HL-60 (cell line): ENCODE data around the gene CAMK2G.

Source experiments
- DNase-seq, 2 experiments: peaks; one replicate each; pipeline ENCODE4 v3.0.0-alpha.2; 2010 to 2020; ENCODE audit warnings: low read depth in 1 of 2, low spot score in 1 of 2
- H3K27ac ChIP-seq: fragments of 250-450 bp; sonication (Bioruptor Pico); replicated peaks from 2 replicates; pipeline ENCODE4 v1.5.1; 2020; ENCODE audit warnings: mild to moderate bottlenecking, moderate library complexity
- H3K27me3 ChIP-seq: fragments of 250-450 bp; sonication (Bioruptor Pico); 2 replicates; pipeline ENCODE4 v1.5.1; 2021; ENCODE audit warnings: mild to moderate bottlenecking, moderate library complexity; ENCODE audit not compliant: insufficient read depth, poor library complexity, severe bottlenecking
- H3K4me3 ChIP-seq: replicated peaks from 2 replicates; pipeline ENCODE4 v1.5.1; 2011; ENCODE audit warnings: mild to moderate bottlenecking, control low read depth, low read length; ENCODE audit not compliant: insufficient read depth
- GABPA ChIP-seq: IDR thresholded peaks from 2 replicates; pipeline ENCODE4 v1.6.1; 2012; ENCODE audit warnings: low read depth
- POLR2AphosphoS5 ChIP-seq: IDR thresholded peaks from 2 replicates; pipeline ENCODE4 v1.6.1; 2012; ENCODE audit warnings: low read depth
- REST ChIP-seq: IDR thresholded peaks from 2 replicates; pipeline ENCODE4 v1.6.1; 2012; ENCODE audit warnings: low read depth; ENCODE audit not compliant: insufficient replicate concordance
- SPI1 ChIP-seq: IDR thresholded peaks from 2 replicates; pipeline ENCODE4 v1.6.1; 2012; ENCODE audit warnings: low read depth, mild to moderate bottlenecking, borderline replicate concordance
- TF ChIP-seq, protein P1 (sequence below): IDR thresholded peaks from one replicate; pipeline ENCODE4 v1.5.1; 2011; ENCODE audit warnings: low read length, control low read depth, inconsistent platforms; ENCODE audit not compliant: insufficient read depth

Gene CAMK2G

GRCh38 chr10:73906524-73907447 is 32.4 kb upstream of the CAMK2G start:
- peak overlapping the region; percentile 96 for H3K27ac ChIP-seq
- TF ChIP-seq, protein P1, sequence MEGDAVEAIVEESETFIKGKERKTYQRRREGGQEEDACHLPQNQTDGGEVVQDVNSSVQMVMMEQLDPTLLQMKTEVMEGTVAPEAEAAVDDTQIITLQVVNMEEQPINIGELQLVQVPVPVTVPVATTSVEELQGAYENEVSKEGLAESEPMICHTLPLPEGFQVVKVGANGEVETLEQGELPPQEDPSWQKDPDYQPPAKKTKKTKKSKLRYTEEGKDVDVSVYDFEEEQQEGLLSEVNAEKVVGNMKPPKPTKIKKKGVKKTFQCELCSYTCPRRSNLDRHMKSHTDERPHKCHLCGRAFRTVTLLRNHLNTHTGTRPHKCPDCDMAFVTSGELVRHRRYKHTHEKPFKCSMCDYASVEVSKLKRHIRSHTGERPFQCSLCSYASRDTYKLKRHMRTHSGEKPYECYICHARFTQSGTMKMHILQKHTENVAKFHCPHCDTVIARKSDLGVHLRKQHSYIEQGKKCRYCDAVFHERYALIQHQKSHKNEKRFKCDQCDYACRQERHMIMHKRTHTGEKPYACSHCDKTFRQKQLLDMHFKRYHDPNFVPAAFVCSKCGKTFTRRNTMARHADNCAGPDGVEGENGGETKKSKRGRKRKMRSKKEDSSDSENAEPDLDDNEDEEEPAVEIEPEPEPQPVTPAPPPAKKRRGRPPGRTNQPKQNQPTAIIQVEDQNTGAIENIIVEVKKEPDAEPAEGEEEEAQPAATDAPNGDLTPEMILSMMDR = no peak
- peak; percentile 39; the same call in 1 of the 2 replicates for TF ChIP-seq SPI1
- no peak for TF ChIP-seq REST
- H3K27me3 ChIP-seq = no peaks in the 10 kb centered on the region
- DNase-seq = peak in 1 of 2 experiments; percentile 79
- no peak overlapping the region for H3K4me3 ChIP-seq

DNA sequence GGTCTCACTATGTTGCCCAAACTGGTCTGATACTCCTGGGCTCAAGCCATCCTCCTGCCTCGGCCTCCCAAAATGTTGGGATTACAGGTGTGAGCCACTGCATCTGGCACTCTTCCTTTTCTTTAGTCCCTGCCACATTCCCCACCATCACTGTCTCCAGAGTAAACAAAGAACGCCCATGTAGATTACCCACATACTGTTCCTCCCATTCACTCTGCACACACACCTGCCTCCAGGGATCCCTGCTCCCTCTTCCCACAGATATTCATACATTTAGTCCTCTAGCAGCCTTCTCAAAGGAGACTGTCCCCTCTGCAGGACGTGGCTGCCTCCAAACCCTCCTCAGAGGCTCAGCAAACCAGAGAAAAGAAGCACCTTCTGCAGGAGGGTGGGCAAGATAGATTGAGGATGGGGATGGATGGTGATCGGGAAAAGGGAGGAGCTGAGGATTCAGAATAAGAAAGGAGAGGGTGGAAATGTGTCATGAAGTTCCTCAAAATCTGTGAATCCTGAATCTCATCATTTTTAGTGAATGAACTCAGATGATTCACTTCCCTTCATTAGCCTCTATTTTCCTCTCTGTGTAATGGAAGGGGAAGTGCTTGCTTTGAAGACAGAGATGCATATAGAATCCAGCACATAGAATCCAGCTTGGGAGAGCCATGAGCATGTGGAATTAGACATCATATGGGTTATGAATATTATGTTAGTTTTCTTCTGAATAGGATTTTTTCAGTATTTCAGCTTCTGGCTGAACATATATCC is 31.1 kb upstream of the CAMK2G start:
- no peak for DNase-seq

GRCh38 chr10:73902351-73902750 is 28.0 kb upstream of the CAMK2G start:
- TF ChIP-seq REST (no peak), SPI1 (peak; percentile 69; the same call in 1 of the 2 replicates)
- peak in 1 of 2 experiments; percentile 76 for DNase-seq

More for the DNA sequence above, 31.1 kb upstream of the CAMK2G start:
- H3K27ac ChIP-seq = no peak overlapping the region
- H3K4me3 ChIP-seq = no peak overlapping the region
- no peaks in the 10 kb centered on the region for H3K27me3 ChIP-seq
- TF ChIP-seq REST (no peak), GABPA (no peak), SPI1 (peak; percentile 81; the same call in 1 of the 2 replicates), POLR2AphosphoS5 (no peak)

GRCh38 chr10:73901261-73901660 is 26.9 kb upstream of the CAMK2G start:
- TF ChIP-seq REST (no peak), POLR2AphosphoS5 (no peak), GABPA (no peak), SPI1 (no peak)
- TF ChIP-seq, protein P1 = no peak
- no peak for DNase-seq

More at GRCh38 chr10:73902351-73902750, 28.0 kb upstream of the CAMK2G start:
- Histone ChIP-seq H3K27ac (peak overlapping the region; percentile 33; the same call in 1 of the 2 replicates), H3K27me3 (no peaks in the 10 kb centered on the region), H3K4me3 (no peak overlapping the region)

More at GRCh38 chr10:73901261-73901660, 26.9 kb upstream of the CAMK2G start:
- H3K27ac ChIP-seq = no peak overlapping the region
- no peaks in the 10 kb centered on the region for H3K27me3 ChIP-seq
- no peak overlapping the region for H3K4me3 ChIP-seq
